ENCODE results near the gene MED9. TPM values are rescaled to one million over a fixed set of nuclear protein-coding genes. Genes with fewer than 3 reads are reported as not detected.

The MED9 gene
- polyA plus RNA-seq, 1 donor from 2014 or later, result 25.1 TPM

GRCh38 chr17:17505610-17506171 lies 28.9 kb downstream of the MED9 start:
- no peak overlapping the region for H3K27ac ChIP-seq (ENCODE audit: low read length)
- H3K36me3 ChIP-seq (ENCODE audit: insufficient read depth, low read length), result no peaks in the 10 kb centered on the region
- no peak overlapping the region for H3K4me2 ChIP-seq (ENCODE audit: low read length)
- H3K4me3 ChIP-seq (ENCODE audit: low read length), result no peak overlapping the region
- TF ChIP-seq REST (IDR thresholded peaks at IDR 0.05; ENCODE audit: borderline replicate concordance) (no peak), EP300 (conservative IDR thresholded peaks at IDR 0.05; ENCODE audit: poor library complexity, severe bottlenecking) (no peak), CTCF (IDR thresholded peaks at IDR 0.05; ENCODE audit: poor library complexity, severe bottlenecking) (no peak), EZH2 (IDR thresholded peaks at IDR 0.05; ENCODE audit: borderline replicate concordance, insufficient read depth, low read length, poor library complexity, severe bottlenecking) (no peak), POLR2AphosphoS5 (IDR thresholded peaks at IDR 0.05) (no peak), SMC3 (conservative IDR thresholded peaks at IDR 0.05; ENCODE audit: poor library complexity) (no peak), TAF1 (IDR thresholded peaks at IDR 0.05; ENCODE audit: low read depth) (no peak), RAD21 (conservative IDR thresholded peaks at IDR 0.05) (no peak), MXI1 (conservative IDR thresholded peaks at IDR 0.05; ENCODE audit: poor library complexity, severe bottlenecking) (no peak)
- H3K79me2 ChIP-seq (replicated peaks; ENCODE audit: insufficient read depth, low read length), result no peaks in the 10 kb centered on the region
- H3K27me3 ChIP-seq (ENCODE audit: insufficient read depth, low read depth, low read length), result no peaks in the 10 kb centered on the region
- H4K20me1 ChIP-seq (ENCODE audit: insufficient read depth), result no peaks in the 10 kb centered on the region
- no peaks in the 10 kb centered on the region for H3F3A ChIP-seq (ENCODE audit: insufficient read depth, low read length, poor library complexity, severe bottlenecking)
- no peaks in the 10 kb centered on the region for H3K9me3 ChIP-seq (ENCODE audit: low read length)
- H3K9ac ChIP-seq (ENCODE audit: low read length), result no peak overlapping the region
- no peaks in the 10 kb centered on the region for H3K9me2 ChIP-seq (ENCODE audit: insufficient read depth, low read length)
- no peak overlapping the region for H2AFZ ChIP-seq (ENCODE audit: low read depth, low read length)

- H3F3A ChIP-seq (ENCODE audit: insufficient read depth, low read length, poor library complexity, severe bottlenecking), result no peaks in the 10 kb centered on the region
- H3K9me2 ChIP-seq (ENCODE audit: insufficient read depth, low read length), result no peaks in the 10 kb centered on the region
- no peaks in the 10 kb centered on the region for H4K20me1 ChIP-seq (ENCODE audit: insufficient read depth)
- H3K36me3 ChIP-seq (ENCODE audit: insufficient read depth, low read length), result no peaks in the 10 kb centered on the region
- no peak overlapping the region for H3K9ac ChIP-seq (ENCODE audit: low read length)
- H3K4me2 ChIP-seq (ENCODE audit: low read length), result no peak overlapping the region
- no peaks in the 10 kb centered on the region for H3K27me3 ChIP-seq (ENCODE audit: insufficient read depth, low read depth, low read length)
- H3K79me2 ChIP-seq (replicated peaks; ENCODE audit: insufficient read depth, low read length), result no peaks in the 10 kb centered on the region
- no peaks in the 10 kb centered on the region for H3K9me3 ChIP-seq (ENCODE audit: low read length)
- H2AFZ ChIP-seq (ENCODE audit: low read depth, low read length), result no peak overlapping the region
- H3K27ac ChIP-seq (ENCODE audit: low read length), result no peak overlapping the region
- no peak overlapping the region for H3K4me3 ChIP-seq (ENCODE audit: low read length)
- TF ChIP-seq EZH2 (IDR thresholded peaks at IDR 0.05; ENCODE audit: borderline replicate concordance, insufficient read depth, low read length, poor library complexity, severe bottlenecking) (no peak), RAD21 (conservative IDR thresholded peaks at IDR 0.05) (no peak), REST (IDR thresholded peaks at IDR 0.05; ENCODE audit: borderline replicate concordance) (no peak), POLR2AphosphoS5 (IDR thresholded peaks at IDR 0.05) (no peak), CTCF (IDR thresholded peaks at IDR 0.05; ENCODE audit: poor library complexity, severe bottlenecking) (no peak), SMC3 (conservative IDR thresholded peaks at IDR 0.05; ENCODE audit: poor library complexity) (no peak), MXI1 (conservative IDR thresholded peaks at IDR 0.05; ENCODE audit: poor library complexity, severe bottlenecking) (no peak), EP300 (conservative IDR thresholded peaks at IDR 0.05; ENCODE audit: poor library complexity, severe bottlenecking) (no peak), TAF1 (IDR thresholded peaks at IDR 0.05; ENCODE audit: low read depth) (no peak)
These were observed 29.5 kb downstream of the MED9 start for GRCh38 chr17:17506181-17506741.

Measured in neural cell (in vitro differentiated cells).